ENCODE results near the gene MMD.
A peak's percentile ranks its signal among the peaks of the same experiment; 100 is the strongest.
"Not testable (repeated sequence)": the region's sequence is repeated elsewhere in the genome, so short reads cannot be mapped to it uniquely, and the experiment has no call there.

The MMD gene

GRCh38 chr17:55435408-55435807 lies 13.8 kb upstream of the MMD start:
- H3K4me3 Mint-ChIP-seq, result no peak overlapping the region
- no peak for ATAC-seq (ENCODE audit: low read depth)
- no peaks in the 10 kb centered on the region for H3K27me3 Mint-ChIP-seq
- DNase-seq (ENCODE audit: low spot score in 2 of 2), result no peak
- H3K36me3 Mint-ChIP-seq, result no peaks in the 10 kb centered on the region
- peaks cover 25% of the 10 kb centered on the region for H3K4me1 Mint-ChIP-seq
- H3K27ac Mint-ChIP-seq, result no peak overlapping the region
- no peaks in the 10 kb centered on the region for H3K9me3 Mint-ChIP-seq

- no peaks in the 10 kb centered on the region for H3K36me3 Mint-ChIP-seq
- H3K9me3 Mint-ChIP-seq, result no peaks in the 10 kb centered on the region
- DNase-seq (ENCODE audit: low spot score in 2 of 2) (no peak), ATAC-seq (ENCODE audit: low read depth) (no peak)
- H3K4me3 Mint-ChIP-seq, result no peak overlapping the region
- H3K27ac Mint-ChIP-seq, result no peak overlapping the region
- H3K4me1 Mint-ChIP-seq, result peaks cover 25% of the 10 kb centered on the region
- H3K27me3 Mint-ChIP-seq, result no peaks in the 10 kb centered on the region
Measured at GRCh38 chr17:55434721-55435120, 13.1 kb upstream of the MMD start.

GRCh38 chr17:55433629-55434422 lies 12.2 kb upstream of the MMD start:
- H3K27me3 Mint-ChIP-seq, result no peaks in the 10 kb centered on the region
- no peak for ATAC-seq (ENCODE audit: low read depth)

GRCh38 chr17:55433029-55433628 lies 11.5 kb upstream of the MMD start:
- H3K36me3 Mint-ChIP-seq, result no peaks in the 10 kb centered on the region
- peaks cover 23% of the 10 kb centered on the region for H3K4me1 Mint-ChIP-seq
- no peak for ATAC-seq (ENCODE audit: low read depth)
- no peak overlapping the region for H3K4me3 Mint-ChIP-seq
- DNase-seq (ENCODE audit: low spot score in 2 of 2), result no peak
- no peaks in the 10 kb centered on the region for H3K9me3 Mint-ChIP-seq
- H3K27me3 Mint-ChIP-seq, result peaks cover 1% of the 10 kb centered on the region
- no peak overlapping the region for H3K27ac Mint-ChIP-seq

More at GRCh38 chr17:55433629-55434422, 12.2 kb upstream of the MMD start:
- H3K27ac Mint-ChIP-seq, result no peak overlapping the region
- no peak overlapping the region for H3K4me3 Mint-ChIP-seq
- H3K4me1 Mint-ChIP-seq, result peaks cover 25% of the 10 kb centered on the region
- no peaks in the 10 kb centered on the region for H3K36me3 Mint-ChIP-seq
- DNase-seq (ENCODE audit: low spot score in 2 of 2), result no peak
- H3K9me3 Mint-ChIP-seq, result no peaks in the 10 kb centered on the region

GRCh38 chr17:55432358-55433028 lies 10.9 kb upstream of the MMD start:
- Mint-ChIP-seq H3K4me3 (no peak overlapping the region), H3K4me1 (peaks cover 16% of the 10 kb centered on the region), H3K27me3 (peaks cover 1% of the 10 kb centered on the region), H3K36me3 (no peaks in the 10 kb centered on the region), H3K27ac (no peak overlapping the region), H3K9me3 (no peaks in the 10 kb centered on the region)
- ATAC-seq (ENCODE audit: low read depth) (no peak), DNase-seq (ENCODE audit: low spot score in 2 of 2) (no peak)

GRCh38 chr17:55431914-55432313 lies 10.3 kb upstream of the MMD start:
- not testable (repeated sequence) for H3K27ac Mint-ChIP-seq; H3K9me3 Mint-ChIP-seq; H3K36me3 Mint-ChIP-seq; DNase-seq (ENCODE audit: low spot score in 2 of 2); H3K27me3 Mint-ChIP-seq; ATAC-seq (ENCODE audit: low read depth); H3K4me3 Mint-ChIP-seq
- H3K4me1 Mint-ChIP-seq, result peaks cover 13% of the 10 kb centered on the region

GRCh38 chr17:55430541-55431288 lies 9.1 kb upstream of the MMD start:
- Mint-ChIP-seq H3K4me1 (peaks cover 6% of the 10 kb centered on the region), H3K4me3 (no peak overlapping the region), H3K27ac (no peak overlapping the region), H3K36me3 (no peaks in the 10 kb centered on the region), H3K27me3 (peaks cover 2% of the 10 kb centered on the region), H3K9me3 (no peaks in the 10 kb centered on the region)
- no peak for ATAC-seq (ENCODE audit: low read depth)
- DNase-seq (ENCODE audit: low spot score in 2 of 2), result no peak

- DNase-seq (ENCODE audit: low spot score in 2 of 2), result no peak
- Mint-ChIP-seq H3K27me3 (peaks cover 4% of the 10 kb centered on the region), H3K9me3 (no peaks in the 10 kb centered on the region), H3K27ac (no peak overlapping the region), H3K4me1 (peaks cover 20% of the 10 kb centered on the region), H3K36me3 (no peaks in the 10 kb centered on the region), H3K4me3 (no peak overlapping the region)
- no peak for ATAC-seq (ENCODE audit: low read depth)
Measured at GRCh38 chr17:55427587-55427882, 5.9 kb upstream of the MMD start.

GRCh38 chr17:55426851-55427586 lies 5.4 kb upstream of the MMD start:
- H3K9me3 Mint-ChIP-seq, result no peaks in the 10 kb centered on the region
- no peak overlapping the region for H3K4me3 Mint-ChIP-seq
- peaks cover 4% of the 10 kb centered on the region for H3K27me3 Mint-ChIP-seq
- H3K4me1 Mint-ChIP-seq, result peaks cover 23% of the 10 kb centered on the region
- no peak for DNase-seq (ENCODE audit: low spot score in 2 of 2)
- no peak for ATAC-seq (ENCODE audit: low read depth)
- no peak overlapping the region for H3K27ac Mint-ChIP-seq
- H3K36me3 Mint-ChIP-seq, result no peaks in the 10 kb centered on the region

GRCh38 chr17:55424893-55425540 lies 3.4 kb upstream of the MMD start:
- Mint-ChIP-seq H3K4me3 (peak overlapping the region; percentile 19), H3K27me3 (peaks cover 4% of the 10 kb centered on the region), H3K36me3 (no peaks in the 10 kb centered on the region), H3K27ac (no peak overlapping the region), H3K4me1 (peaks cover 28% of the 10 kb centered on the region), H3K9me3 (no peaks in the 10 kb centered on the region)
- ATAC-seq (ENCODE audit: low read depth) (no peak), DNase-seq (ENCODE audit: low spot score in 2 of 2) (no peak)

GRCh38 chr17:55423535-55423934 lies 1.9 kb upstream of the MMD start:
- Mint-ChIP-seq H3K27ac (no peak overlapping the region), H3K9me3 (no peaks in the 10 kb centered on the region), H3K4me3 (no peak overlapping the region), H3K4me1 (peaks cover 42% of the 10 kb centered on the region), H3K27me3 (peaks cover 4% of the 10 kb centered on the region), H3K36me3 (no peaks in the 10 kb centered on the region)
- DNase-seq (ENCODE audit: low spot score in 2 of 2) (no peak), ATAC-seq (ENCODE audit: low read depth) (no peak)

GRCh38 chr17:55422828-55423164 lies 1.2 kb upstream of the MMD start:
- not testable (repeated sequence) for H3K4me3 Mint-ChIP-seq; ATAC-seq (ENCODE audit: low read depth); H3K27ac Mint-ChIP-seq; H3K27me3 Mint-ChIP-seq; H3K36me3 Mint-ChIP-seq; H3K9me3 Mint-ChIP-seq; DNase-seq (ENCODE audit: low spot score in 2 of 2)
- H3K4me1 Mint-ChIP-seq, result peaks cover 45% of the 10 kb centered on the region

- Mint-ChIP-seq H3K27me3 (peaks cover 2% of the 10 kb centered on the region), H3K4me1 (peaks cover 57% of the 10 kb centered on the region), H3K27ac (peak overlapping the region; percentile 97), H3K9me3 (no peaks in the 10 kb centered on the region), H3K4me3 (peak overlapping the region; percentile 91), H3K36me3 (peaks cover 9% of the 10 kb centered on the region)
- ATAC-seq (ENCODE audit: low read depth) (peak; percentile 1), DNase-seq (ENCODE audit: low spot score in 2 of 2) (peak; percentile 17 to 45)
Measured at GRCh38 chr17:55420776-55421178, 858 bp downstream of the MMD start.

All from memory B cell (primary cell).